ENCODE measurements around the gene PCDH9. TPM values are rescaled to one million over a fixed set of nuclear protein-coding genes. Genes with fewer than 3 reads are reported as not detected.

Gene PCDH9
- total and polyA plus RNA-seq, 2 of the 13 experiments (the other 11 are each of a cell fraction or from before 2014, with no cell fraction given): 0.09 TPM; not detected in 1

DNA sequence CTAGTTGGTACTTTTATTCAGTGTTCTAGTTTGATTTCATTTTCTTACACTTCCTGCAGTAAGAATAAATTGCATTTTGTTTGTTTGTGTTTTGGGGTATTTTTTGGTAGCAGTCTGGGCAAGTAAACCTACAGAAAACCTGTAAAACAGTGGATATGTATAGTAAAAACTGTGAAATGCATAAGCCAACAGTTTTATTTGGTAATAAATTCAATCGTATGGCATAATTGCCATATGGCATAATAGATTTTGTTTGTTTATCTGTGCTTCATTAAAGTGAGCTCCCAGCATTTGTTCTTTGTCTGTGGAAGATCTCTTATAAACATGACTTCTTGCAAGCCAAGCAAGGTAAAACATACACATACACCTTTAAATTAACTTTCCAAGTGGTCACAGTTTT is 111.9 kb downstream of the PCDH9 start:
- CTCF ChIA-PET (ENCODE audit: low intra/inter-chr PET ratio, low total read pairs): no interaction called here
- no peaks in the 10 kb centered on the region for H3K36me3 ChIP-seq (replicated peaks in 1 of 2; ENCODE audit: control insufficient read depth in 1 of 2, insufficient read depth in 2 of 2, low read length in 2 of 2)
- H3K4me2 ChIP-seq (ENCODE audit: low read depth, low read length): no peak overlapping the region
- no peaks in the 10 kb centered on the region for H3K4me1 ChIP-seq (ENCODE audit: insufficient read depth, low read length)
- no TSS peak for BruUV-seq (replicated peaks)
- DNase-seq (ENCODE audit: low spot score): no peak
- no peaks in the 10 kb centered on the region for H4K20me1 ChIP-seq (ENCODE audit: insufficient read depth, low read length)
- H2AFZ ChIP-seq (ENCODE audit: low read length): no peak overlapping the region
- no peaks in the 10 kb centered on the region for H3K27me3 ChIP-seq (ENCODE audit: control insufficient read depth in 1 of 2, insufficient read depth in 2 of 2, low read length in 2 of 2)
- WGBS (ENCODE audit: low lambda C conversion rate): 38% methylated on average over 1 of the region's 1 CpG
- H3K9me3 ChIP-seq (ENCODE audit: low read length): no peaks in the 10 kb centered on the region
- POLR2A ChIA-PET: no interaction called here
- no peaks in the 10 kb centered on the region for H3K79me2 ChIP-seq (ENCODE audit: insufficient read depth, low read length)
- intact Hi-C loops (cut with micrococcal nuclease; ENCODE audit: unreplicated experiment) (no loop called here), in situ Hi-C loops (cut with HindIII; ENCODE audit: extremely low pct_ligation_motif_present, low pct_unique_long_range_greater_than_20kb) (no loop called here)
- no peak for FAIRE-seq
- no peak overlapping the region for H3K9ac ChIP-seq (ENCODE audit: insufficient read depth, low read depth, low read length)
- TF ChIP-seq MAF1 (CRISPR knock-in tag; IDR thresholded peaks at IDR 0.05; ENCODE audit: borderline replicate concordance) (no peak), PRPF4 (IDR thresholded peaks at IDR 0.05; ENCODE audit: low read depth, low read length, poor library complexity, severe bottlenecking) (no peak), ZNF557 (CRISPR knock-in tag; IDR thresholded peaks at IDR 0.05) (no peak), ZNF792 (CRISPR knock-in tag; IDR thresholded peaks at IDR 0.05) (no peak), ZNF468 (CRISPR knock-in tag; IDR thresholded peaks at IDR 0.05) (no peak), FOXJ3 (CRISPR knock-in tag; IDR thresholded peaks at IDR 0.05; ENCODE audit: borderline replicate concordance) (no peak), SMC3 (IDR thresholded peaks at IDR 0.05; ENCODE audit: low read length) (no peak), ZNF570 (CRISPR knock-in tag; IDR thresholded peaks at IDR 0.05; ENCODE audit: borderline replicate concordance) (no peak), SRY (CRISPR knock-in tag; IDR thresholded peaks at IDR 0.05) (no peak), ARNTL (CRISPR knock-in tag; IDR thresholded peaks at IDR 0.05) (no peak)
- TF ChIP-seq, protein P1, sequence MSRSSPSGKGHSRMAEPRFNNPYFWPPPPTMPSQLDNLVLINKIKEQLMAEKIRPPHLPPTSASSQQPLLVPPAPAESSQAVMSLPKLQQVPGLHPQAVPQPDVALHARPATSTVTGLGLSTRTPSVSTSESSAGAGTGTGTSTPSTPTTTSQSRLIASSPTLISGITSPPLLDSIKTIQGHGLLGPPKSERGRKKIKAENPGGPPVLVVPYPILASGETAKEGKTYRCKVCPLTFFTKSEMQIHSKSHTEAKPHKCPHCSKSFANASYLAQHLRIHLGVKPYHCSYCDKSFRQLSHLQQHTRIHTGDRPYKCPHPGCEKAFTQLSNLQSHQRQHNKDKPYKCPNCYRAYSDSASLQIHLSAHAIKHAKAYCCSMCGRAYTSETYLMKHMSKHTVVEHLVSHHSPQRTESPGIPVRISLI (CRISPR knock-in tag; IDR thresholded peaks at IDR 0.05; ENCODE audit: borderline replicate concordance): no peak
- TF ChIP-seq, protein P2, sequence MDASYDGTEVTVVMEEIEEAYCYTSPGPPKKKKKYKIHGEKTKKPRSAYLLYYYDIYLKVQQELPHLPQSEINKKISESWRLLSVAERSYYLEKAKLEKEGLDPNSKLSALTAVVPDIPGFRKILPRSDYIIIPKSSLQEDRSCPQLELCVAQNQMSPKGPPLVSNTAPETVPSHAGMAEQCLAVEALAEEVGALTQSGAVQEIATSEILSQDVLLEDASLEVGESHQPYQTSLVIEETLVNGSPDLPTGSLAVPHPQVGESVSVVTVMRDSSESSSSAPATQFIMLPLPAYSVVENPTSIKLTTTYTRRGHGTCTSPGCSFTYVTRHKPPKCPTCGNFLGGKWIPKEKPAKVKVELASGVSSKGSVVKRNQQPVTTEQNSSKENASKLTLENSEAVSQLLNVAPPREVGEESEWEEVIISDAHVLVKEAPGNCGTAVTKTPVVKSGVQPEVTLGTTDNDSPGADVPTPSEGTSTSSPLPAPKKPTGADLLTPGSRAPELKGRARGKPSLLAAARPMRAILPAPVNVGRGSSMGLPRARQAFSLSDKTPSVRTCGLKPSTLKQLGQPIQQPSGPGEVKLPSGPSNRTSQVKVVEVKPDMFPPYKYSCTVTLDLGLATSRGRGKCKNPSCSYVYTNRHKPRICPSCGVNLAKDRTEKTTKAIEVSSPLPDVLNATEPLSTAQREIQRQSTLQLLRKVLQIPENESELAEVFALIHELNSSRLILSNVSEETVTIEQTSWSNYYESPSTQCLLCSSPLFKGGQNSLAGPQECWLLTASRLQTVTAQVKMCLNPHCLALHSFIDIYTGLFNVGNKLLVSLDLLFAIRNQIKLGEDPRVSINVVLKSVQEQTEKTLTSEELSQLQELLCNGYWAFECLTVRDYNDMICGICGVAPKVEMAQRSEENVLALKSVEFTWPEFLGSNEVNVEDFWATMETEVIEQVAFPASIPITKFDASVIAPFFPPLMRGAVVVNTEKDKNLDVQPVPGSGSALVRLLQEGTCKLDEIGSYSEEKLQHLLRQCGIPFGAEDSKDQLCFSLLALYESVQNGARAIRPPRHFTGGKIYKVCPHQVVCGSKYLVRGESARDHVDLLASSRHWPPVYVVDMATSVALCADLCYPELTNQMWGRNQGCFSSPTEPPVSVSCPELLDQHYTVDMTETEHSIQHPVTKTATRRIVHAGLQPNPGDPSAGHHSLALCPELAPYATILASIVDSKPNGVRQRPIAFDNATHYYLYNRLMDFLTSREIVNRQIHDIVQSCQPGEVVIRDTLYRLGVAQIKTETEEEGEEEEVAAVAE (CRISPR knock-in tag; IDR thresholded peaks at IDR 0.05; ENCODE audit: borderline replicate concordance): no peak
- TF ChIP-seq, protein P3, sequence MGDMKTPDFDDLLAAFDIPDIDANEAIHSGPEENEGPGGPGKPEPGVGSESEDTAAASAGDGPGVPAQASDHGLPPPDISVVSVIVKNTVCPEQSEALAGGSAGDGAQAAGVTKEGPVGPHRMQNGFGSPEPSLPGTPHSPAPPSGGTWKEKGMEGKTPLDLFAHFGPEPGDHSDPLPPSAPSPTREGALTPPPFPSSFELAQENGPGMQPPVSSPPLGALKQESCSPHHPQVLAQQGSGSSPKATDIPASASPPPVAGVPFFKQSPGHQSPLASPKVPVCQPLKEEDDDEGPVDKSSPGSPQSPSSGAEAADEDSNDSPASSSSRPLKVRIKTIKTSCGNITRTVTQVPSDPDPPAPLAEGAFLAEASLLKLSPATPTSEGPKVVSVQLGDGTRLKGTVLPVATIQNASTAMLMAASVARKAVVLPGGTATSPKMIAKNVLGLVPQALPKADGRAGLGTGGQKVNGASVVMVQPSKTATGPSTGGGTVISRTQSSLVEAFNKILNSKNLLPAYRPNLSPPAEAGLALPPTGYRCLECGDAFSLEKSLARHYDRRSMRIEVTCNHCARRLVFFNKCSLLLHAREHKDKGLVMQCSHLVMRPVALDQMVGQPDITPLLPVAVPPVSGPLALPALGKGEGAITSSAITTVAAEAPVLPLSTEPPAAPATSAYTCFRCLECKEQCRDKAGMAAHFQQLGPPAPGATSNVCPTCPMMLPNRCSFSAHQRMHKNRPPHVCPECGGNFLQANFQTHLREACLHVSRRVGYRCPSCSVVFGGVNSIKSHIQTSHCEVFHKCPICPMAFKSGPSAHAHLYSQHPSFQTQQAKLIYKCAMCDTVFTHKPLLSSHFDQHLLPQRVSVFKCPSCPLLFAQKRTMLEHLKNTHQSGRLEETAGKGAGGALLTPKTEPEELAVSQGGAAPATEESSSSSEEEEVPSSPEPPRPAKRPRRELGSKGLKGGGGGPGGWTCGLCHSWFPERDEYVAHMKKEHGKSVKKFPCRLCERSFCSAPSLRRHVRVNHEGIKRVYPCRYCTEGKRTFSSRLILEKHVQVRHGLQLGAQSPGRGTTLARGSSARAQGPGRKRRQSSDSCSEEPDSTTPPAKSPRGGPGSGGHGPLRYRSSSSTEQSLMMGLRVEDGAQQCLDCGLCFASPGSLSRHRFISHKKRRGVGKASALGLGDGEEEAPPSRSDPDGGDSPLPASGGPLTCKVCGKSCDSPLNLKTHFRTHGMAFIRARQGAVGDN (CRISPR knock-in tag; IDR thresholded peaks at IDR 0.05): no peak
- TF ChIP-seq, protein P4, sequence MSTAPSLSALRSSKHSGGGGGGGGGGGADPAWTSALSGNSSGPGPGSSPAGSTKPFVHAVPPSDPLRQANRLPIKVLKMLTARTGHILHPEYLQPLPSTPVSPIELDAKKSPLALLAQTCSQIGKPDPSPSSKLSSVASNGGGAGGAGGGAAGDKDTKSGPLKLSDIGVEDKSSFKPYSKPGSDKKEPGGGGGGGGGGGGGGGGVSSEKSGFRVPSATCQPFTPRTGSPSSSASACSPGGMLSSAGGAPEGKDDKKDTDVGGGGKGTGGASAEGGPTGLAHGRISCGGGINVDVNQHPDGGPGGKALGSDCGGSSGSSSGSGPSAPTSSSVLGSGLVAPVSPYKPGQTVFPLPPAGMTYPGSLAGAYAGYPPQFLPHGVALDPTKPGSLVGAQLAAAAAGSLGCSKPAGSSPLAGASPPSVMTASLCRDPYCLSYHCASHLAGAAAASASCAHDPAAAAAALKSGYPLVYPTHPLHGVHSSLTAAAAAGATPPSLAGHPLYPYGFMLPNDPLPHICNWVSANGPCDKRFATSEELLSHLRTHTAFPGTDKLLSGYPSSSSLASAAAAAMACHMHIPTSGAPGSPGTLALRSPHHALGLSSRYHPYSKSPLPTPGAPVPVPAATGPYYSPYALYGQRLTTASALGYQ (CRISPR knock-in tag; IDR thresholded peaks at IDR 0.05): no peak
- no peak for ATAC-seq
- no peak overlapping the region for H3K4me3 ChIP-seq (replicated peaks in 1 of 3; ENCODE audit: insufficient read depth in 1 of 3, low read depth in 2 of 3, low read length in 3 of 3)
- H3K27ac ChIP-seq (ENCODE audit: extremely low read length, insufficient read depth, low read length): no peak overlapping the region
